ENCODE measurements around the gene SMIM20.
"Not testable (repeated sequence)": the region's sequence is repeated elsewhere in the genome, so short reads cannot be mapped to it uniquely, and the experiment has no call there.

SMIM20 gene

DNA sequence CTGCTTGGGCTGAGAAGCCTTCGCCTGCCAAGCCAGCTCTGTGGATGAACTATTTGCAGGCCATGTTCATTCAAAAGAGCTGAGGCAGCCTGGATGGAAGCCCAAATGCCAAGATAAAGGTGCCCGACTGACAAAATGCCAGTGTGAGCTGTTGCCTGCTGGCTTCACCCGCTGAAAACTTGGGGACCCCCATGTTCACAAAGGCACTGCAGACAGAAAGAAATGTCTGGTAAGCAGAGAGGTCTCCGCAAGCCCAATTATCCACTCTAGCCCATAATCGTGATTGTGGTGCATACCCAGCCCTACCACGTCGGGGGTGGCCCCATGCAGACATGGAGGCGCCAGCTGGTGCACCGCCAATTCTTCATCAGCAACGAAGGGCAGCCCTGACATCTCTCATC, 13.0 kb upstream of the SMIM20 start:
- H3K9me3 Mint-ChIP-seq: no peaks in the 10 kb centered on the region
- ATAC-seq (replicated peaks; ENCODE audit: extremely low read depth, poor library complexity, severe bottlenecking) (no peak), DNase-seq (ENCODE audit: low spot score in 2 of 2) (no peak)
- no peaks in the 10 kb centered on the region for H3K36me3 Mint-ChIP-seq (ENCODE audit: insufficient read depth)
- H3K27me3 Mint-ChIP-seq: no peaks in the 10 kb centered on the region
- H3K27ac Mint-ChIP-seq (ENCODE audit: low read depth): no peak overlapping the region
- H3K4me3 Mint-ChIP-seq: no peak overlapping the region
- no peaks in the 10 kb centered on the region for H3K4me1 Mint-ChIP-seq

DNA sequence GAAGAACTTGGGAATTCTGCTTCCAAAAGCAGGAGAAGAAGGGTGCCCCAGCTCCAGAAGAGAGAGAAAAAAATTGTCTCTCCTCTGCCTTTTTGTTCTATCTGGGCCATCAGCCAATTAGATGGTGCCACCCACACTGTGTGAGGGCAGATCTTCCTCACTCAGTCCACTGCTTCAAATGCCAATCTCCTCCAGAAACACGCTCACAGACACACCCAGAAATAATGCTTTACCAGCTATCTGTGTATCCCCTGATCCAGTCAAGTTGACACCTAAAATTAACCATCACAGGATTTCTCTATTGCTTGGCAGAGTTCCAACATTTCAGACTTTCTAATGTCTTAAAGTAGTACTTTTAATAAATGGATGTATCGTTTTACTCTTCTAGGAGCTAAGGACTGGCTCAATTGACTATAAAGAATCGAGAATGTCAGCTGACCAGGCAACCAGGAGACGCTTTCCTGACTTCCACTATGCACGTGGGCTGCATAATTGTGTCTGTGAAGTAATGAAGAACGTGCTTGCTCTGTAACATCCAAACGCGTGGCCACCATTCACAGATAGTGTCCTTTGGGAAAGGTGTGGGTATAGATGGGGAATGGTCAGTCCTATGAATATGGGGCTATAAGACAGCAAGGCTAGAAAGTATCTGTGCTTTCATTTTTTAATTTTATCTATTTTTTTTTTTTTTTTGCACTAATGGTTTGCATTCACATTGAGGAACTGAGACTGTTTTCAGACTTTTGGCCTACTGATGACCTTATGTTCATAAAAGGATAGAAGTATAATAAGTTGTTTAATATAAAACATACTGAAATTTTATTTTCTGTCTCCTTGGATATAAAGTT, 9.9 kb upstream of the SMIM20 start:
- ATAC-seq (replicated peaks; ENCODE audit: extremely low read depth, poor library complexity, severe bottlenecking): no peak
- peaks cover 12% of the 10 kb centered on the region for H3K27me3 Mint-ChIP-seq
- H3K9me3 Mint-ChIP-seq: no peaks in the 10 kb centered on the region
- no peaks in the 10 kb centered on the region for H3K4me1 Mint-ChIP-seq
- H3K4me3 Mint-ChIP-seq: no peak overlapping the region
- no peaks in the 10 kb centered on the region for H3K36me3 Mint-ChIP-seq (ENCODE audit: insufficient read depth)
- no peak overlapping the region for H3K27ac Mint-ChIP-seq (ENCODE audit: low read depth)
- DNase-seq (ENCODE audit: low spot score in 2 of 2): no peak

DNA sequence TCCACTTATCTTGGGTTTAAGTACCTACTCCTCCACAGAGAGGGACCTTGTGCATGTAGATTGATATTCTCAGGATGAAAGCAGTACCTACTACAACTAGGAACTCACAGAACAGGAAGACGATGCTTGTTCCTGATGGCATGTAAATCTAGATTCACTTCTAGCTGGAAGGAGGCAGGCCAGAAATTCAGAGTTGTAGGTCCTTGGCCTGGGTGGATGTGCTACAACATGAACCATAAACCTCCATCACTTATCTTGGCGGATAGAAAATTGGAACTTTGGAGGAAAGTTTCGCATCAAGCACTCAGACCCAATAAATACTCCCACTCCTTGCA, 9.3 kb upstream of the SMIM20 start:
- no peak for DNase-seq (ENCODE audit: low spot score in 2 of 2)
- ATAC-seq (replicated peaks; ENCODE audit: extremely low read depth, poor library complexity, severe bottlenecking): no peak
- no peaks in the 10 kb centered on the region for H3K9me3 Mint-ChIP-seq
- no peaks in the 10 kb centered on the region for H3K36me3 Mint-ChIP-seq (ENCODE audit: insufficient read depth)
- peaks cover 12% of the 10 kb centered on the region for H3K27me3 Mint-ChIP-seq
- H3K4me3 Mint-ChIP-seq: no peak overlapping the region
- H3K27ac Mint-ChIP-seq (ENCODE audit: low read depth): no peak overlapping the region
- H3K4me1 Mint-ChIP-seq: no peaks in the 10 kb centered on the region

DNA sequence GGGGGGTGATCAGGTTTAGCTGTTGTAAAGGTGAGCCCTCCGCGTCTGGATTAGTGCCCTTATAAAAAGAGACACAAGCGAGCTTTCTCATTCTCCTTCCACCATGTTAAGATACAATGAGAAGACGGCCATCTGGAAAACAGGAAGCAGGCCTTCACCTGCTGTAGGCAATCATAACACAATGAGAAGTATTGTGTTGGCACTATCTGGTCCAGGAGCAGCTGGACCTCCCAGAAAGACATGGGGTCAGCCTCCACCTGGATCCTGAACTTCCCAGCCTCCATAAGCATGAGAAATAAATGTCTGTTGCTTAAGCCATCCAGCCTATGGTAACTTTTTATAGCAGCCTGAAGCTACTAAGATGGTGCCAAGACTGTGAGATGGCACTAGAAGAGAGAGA, 8.6 kb upstream of the SMIM20 start:
- Mint-ChIP-seq H3K27ac (ENCODE audit: low read depth) (no peak overlapping the region), H3K36me3 (ENCODE audit: insufficient read depth) (no peaks in the 10 kb centered on the region), H3K27me3 (peaks cover 12% of the 10 kb centered on the region), H3K9me3 (no peaks in the 10 kb centered on the region), H3K4me1 (no peaks in the 10 kb centered on the region), H3K4me3 (no peak overlapping the region)
- DNase-seq (ENCODE audit: low spot score in 2 of 2) (no peak), ATAC-seq (replicated peaks; ENCODE audit: extremely low read depth, poor library complexity, severe bottlenecking) (no peak)

DNA sequence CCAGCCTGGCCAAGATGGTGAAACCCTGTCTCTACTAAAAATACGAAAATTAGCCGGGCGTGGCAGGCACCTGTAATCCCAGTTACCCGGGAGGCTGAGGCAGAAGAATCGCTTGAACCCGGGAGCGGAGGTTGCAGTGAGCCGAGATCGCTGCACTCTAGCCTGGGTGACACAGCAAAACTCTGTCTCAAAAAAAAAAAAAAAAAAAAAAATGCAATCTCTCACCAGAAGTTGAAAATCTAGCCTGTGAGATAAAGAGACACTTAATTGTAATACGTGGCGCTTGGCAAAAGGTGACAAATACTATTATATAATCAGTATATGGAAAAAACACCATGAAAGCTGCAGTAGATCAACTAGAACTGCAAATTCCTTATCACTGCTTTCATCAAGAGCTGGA, 7.9 kb upstream of the SMIM20 start:
- not testable (repeated sequence) for ATAC-seq (replicated peaks; ENCODE audit: extremely low read depth, poor library complexity, severe bottlenecking); DNase-seq (ENCODE audit: low spot score in 2 of 2); H3K9me3 Mint-ChIP-seq; H3K27ac Mint-ChIP-seq (ENCODE audit: low read depth); H3K36me3 Mint-ChIP-seq (ENCODE audit: insufficient read depth); H3K4me3 Mint-ChIP-seq; H3K4me1 Mint-ChIP-seq
- H3K27me3 Mint-ChIP-seq: peaks cover 12% of the 10 kb centered on the region

DNA sequence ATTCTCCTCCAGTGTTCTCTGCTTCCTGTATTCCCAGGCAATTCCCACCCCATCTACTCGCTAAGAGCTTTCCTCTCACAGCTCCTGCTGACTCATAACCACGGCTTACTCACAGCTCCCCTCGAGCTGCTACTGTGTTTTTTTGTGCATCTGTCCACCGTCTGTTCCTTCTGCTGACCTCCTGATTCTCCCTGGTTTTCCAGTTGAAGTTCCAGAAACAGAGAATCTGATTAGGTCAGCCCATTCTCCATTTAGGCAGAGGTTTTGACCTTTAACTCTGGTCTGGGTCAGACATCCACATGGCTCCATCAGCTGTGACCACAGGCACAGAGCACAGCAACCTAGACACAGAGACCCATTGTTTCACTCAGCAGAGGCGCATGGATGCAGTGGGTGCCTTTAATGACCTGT, 5.5 kb upstream of the SMIM20 start:
- peaks cover 9% of the 10 kb centered on the region for H3K4me1 Mint-ChIP-seq
- H3K27me3 Mint-ChIP-seq: peaks cover 12% of the 10 kb centered on the region
- no peak overlapping the region for H3K4me3 Mint-ChIP-seq
- no peak for ATAC-seq (replicated peaks; ENCODE audit: extremely low read depth, poor library complexity, severe bottlenecking)
- no peaks in the 10 kb centered on the region for H3K9me3 Mint-ChIP-seq
- DNase-seq (ENCODE audit: low spot score in 2 of 2): no peak
- H3K36me3 Mint-ChIP-seq (ENCODE audit: insufficient read depth): peaks cover 3% of the 10 kb centered on the region
- H3K27ac Mint-ChIP-seq (ENCODE audit: low read depth): no peak overlapping the region

DNA sequence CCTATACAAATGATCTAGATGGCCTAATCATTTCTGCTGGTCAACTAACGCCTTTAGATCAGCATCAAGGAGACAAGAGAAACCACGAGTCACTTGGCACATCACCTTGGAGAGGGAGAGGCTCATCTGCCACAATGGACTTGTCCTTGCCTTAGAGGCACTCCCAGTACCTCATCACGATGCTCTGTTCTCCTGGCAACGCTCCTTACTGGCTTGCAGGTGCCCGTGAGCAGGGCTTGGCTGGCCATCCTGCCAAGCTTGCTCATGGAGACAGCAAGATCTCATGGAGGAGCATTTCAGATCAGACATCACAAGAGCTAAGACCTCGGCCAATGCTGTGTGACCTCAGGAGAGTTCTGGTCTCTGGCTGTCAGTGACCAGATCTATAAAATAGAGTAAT, 2.7 kb upstream of the SMIM20 start:
- no peak for DNase-seq (ENCODE audit: low spot score in 2 of 2)
- H3K4me1 Mint-ChIP-seq: peaks cover 25% of the 10 kb centered on the region
- ATAC-seq (replicated peaks; ENCODE audit: extremely low read depth, poor library complexity, severe bottlenecking): no peak
- no peak overlapping the region for H3K27ac Mint-ChIP-seq (ENCODE audit: low read depth)
- peaks cover 13% of the 10 kb centered on the region for H3K36me3 Mint-ChIP-seq (ENCODE audit: insufficient read depth)
- H3K4me3 Mint-ChIP-seq: no peak overlapping the region
- H3K9me3 Mint-ChIP-seq: no peaks in the 10 kb centered on the region
- H3K27me3 Mint-ChIP-seq: peaks cover 12% of the 10 kb centered on the region

DNA sequence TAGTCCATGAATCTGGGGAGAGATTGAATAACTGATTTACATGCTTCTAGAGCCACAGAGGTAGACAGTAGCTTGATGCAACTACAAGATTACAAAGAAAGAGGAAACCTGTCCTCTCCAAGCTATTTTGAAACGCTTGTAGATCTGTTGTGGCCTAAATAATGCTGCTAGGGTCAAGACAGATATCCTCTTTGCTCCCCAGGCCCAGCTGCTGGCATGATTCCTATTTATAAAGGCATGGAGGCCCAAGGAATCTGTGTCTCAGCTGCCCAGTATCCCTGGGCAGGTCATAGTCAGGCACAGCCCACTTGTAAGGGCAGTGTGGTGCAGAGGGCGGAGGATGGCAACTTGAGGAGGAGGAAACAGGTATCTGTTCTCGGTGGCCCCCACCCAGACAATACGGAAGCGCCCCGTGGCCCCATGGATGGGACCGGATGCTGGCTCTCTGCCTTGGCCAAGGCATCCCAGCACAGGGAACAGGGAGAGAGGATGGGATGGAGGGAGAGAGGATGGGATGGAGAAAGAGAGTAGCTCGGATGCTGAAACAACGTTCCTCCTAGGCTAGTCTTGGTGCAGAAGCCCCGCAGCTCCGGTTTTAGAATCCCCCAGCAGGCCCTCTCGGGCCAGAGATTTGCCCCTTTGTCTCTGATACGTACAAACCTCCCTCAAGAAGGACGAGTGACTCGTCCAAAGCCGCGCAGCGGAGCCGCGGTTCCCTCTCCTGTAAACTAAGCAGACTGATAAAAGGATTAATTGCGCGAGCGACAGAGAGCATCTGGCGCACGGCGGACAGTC, 767 bp upstream of the SMIM20 start:
- Mint-ChIP-seq H3K9me3 (no peaks in the 10 kb centered on the region), H3K4me1 (peaks cover 25% of the 10 kb centered on the region), H3K36me3 (ENCODE audit: insufficient read depth) (peaks cover 13% of the 10 kb centered on the region), H3K27me3 (no peaks in the 10 kb centered on the region), H3K27ac (ENCODE audit: low read depth) (peak overlapping the region; percentile 95), H3K4me3 (peak overlapping the region; percentile 98)
- DNase-seq (ENCODE audit: low spot score in 2 of 2) (no peak), ATAC-seq (replicated peaks; ENCODE audit: extremely low read depth, poor library complexity, severe bottlenecking) (peak; percentile 5)

DNA sequence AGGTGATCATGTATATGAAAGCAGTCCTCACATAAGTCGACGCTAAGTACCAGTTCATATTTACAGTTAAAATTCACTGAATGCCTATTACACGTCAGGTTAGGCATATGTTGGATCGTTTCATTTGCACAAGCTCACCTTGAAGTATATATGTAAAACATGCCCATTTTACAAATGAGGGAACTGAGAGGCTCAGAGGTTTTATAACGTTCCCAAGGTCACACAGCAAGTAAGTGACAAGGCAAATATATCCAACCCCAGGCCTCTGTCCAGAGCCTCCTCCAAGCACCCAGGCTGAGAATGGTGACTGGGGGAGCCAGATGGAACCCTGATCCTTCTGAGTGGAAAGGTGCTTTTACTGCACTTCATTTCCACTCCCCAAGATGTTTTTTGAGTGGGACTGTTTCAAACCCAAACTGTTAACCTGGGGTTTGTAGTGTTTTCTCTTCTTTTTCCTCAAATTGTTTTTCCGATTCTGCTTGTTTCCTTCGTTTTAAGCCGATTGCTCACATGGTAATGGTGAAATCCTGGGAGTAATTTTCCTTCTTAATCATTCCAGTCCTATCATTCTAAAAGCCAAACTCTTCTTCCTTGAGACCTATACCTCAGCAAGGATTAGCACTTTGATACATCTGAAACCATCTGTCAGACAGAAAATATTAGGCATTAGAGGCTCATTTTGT, 791 bp downstream of the SMIM20 start:
- H3K4me3 Mint-ChIP-seq: peak overlapping the region; percentile 98
- H3K27me3 Mint-ChIP-seq: no peaks in the 10 kb centered on the region
- H3K36me3 Mint-ChIP-seq (ENCODE audit: insufficient read depth): peaks cover 15% of the 10 kb centered on the region
- H3K9me3 Mint-ChIP-seq: no peaks in the 10 kb centered on the region
- H3K4me1 Mint-ChIP-seq: peaks cover 31% of the 10 kb centered on the region
- no peak for DNase-seq (ENCODE audit: low spot score in 2 of 2)
- peak overlapping the region; percentile 95 for H3K27ac Mint-ChIP-seq (ENCODE audit: low read depth)
- no peak for ATAC-seq (replicated peaks; ENCODE audit: extremely low read depth, poor library complexity, severe bottlenecking)

DNA sequence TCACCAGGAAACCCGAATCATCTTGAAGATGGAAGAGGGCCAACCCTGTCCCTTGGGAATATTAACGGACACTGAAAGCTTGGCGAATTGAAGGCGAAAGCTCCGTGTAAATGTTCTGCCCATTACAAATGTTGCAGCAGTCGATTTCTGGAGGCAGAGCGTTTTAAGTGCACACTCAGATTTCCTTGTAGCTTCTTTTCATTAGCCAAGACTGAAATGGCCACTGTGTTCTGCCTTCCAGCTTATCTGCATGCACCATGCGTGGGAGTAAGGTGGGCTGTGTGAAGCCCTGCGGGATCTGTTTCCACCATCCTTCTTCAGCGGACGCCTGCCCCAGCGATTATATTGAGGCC, 1.3 kb downstream of the SMIM20 start:
- no peaks in the 10 kb centered on the region for H3K27me3 Mint-ChIP-seq
- peaks cover 15% of the 10 kb centered on the region for H3K36me3 Mint-ChIP-seq (ENCODE audit: insufficient read depth)
- H3K4me1 Mint-ChIP-seq: peaks cover 34% of the 10 kb centered on the region
- ATAC-seq (replicated peaks; ENCODE audit: extremely low read depth, poor library complexity, severe bottlenecking) (no peak), DNase-seq (ENCODE audit: low spot score in 2 of 2) (no peak)
- no peaks in the 10 kb centered on the region for H3K9me3 Mint-ChIP-seq
- peak overlapping the region; percentile 98 for H3K4me3 Mint-ChIP-seq
- peak overlapping the region; percentile 95 for H3K27ac Mint-ChIP-seq (ENCODE audit: low read depth)

DNA sequence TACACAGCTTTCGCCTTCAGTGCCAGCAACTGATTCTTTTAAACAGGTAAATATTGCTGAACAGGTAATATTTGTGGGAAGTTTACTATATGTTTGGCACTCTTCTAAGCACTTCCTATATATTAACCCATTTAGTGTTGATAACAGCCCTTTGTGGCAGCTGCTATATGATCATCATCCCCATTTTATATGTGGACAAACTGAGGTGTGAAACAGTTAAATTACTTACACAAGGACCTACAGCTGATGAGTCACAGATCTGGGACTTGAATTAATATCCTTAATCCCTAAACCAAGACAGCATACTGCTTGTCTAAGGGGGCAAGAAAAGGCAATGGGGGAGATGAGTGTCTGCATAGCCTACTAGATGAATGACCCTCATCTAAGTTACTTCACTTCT, 2.9 kb downstream of the SMIM20 start:
- Mint-ChIP-seq H3K27ac (ENCODE audit: low read depth) (no peak overlapping the region), H3K27me3 (no peaks in the 10 kb centered on the region), H3K9me3 (no peaks in the 10 kb centered on the region), H3K4me3 (no peak overlapping the region), H3K36me3 (ENCODE audit: insufficient read depth) (peaks cover 15% of the 10 kb centered on the region), H3K4me1 (peaks cover 43% of the 10 kb centered on the region)
- ATAC-seq (replicated peaks; ENCODE audit: extremely low read depth, poor library complexity, severe bottlenecking): no peak
- DNase-seq (ENCODE audit: low spot score in 2 of 2): no peak

DNA sequence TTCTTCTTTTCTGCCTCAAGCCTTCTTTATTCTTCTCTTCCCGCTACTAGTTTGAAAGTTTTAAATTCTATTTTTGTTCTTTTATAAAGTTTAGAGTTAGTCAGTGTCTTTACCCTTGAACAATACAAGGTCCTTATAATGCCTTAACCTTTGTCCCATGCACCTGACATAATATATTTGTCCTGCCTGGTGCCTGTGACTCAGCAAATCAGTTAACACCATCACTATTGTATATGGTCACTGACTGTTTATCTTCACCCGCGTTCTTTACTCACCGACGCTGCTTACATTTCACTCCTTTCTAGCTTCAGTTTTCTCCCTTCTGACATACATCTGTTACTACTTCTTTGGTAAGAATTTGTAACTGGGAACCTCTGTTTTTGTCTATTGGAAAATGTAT, 5.7 kb downstream of the SMIM20 start:
- Mint-ChIP-seq H3K27ac (ENCODE audit: low read depth) (no peak overlapping the region), H3K4me3 (no peak overlapping the region), H3K9me3 (no peaks in the 10 kb centered on the region), H3K27me3 (no peaks in the 10 kb centered on the region), H3K36me3 (ENCODE audit: insufficient read depth) (peaks cover 5% of the 10 kb centered on the region), H3K4me1 (peaks cover 24% of the 10 kb centered on the region)
- no peak for ATAC-seq (replicated peaks; ENCODE audit: extremely low read depth, poor library complexity, severe bottlenecking)
- DNase-seq (ENCODE audit: low spot score in 2 of 2): no peak

DNA sequence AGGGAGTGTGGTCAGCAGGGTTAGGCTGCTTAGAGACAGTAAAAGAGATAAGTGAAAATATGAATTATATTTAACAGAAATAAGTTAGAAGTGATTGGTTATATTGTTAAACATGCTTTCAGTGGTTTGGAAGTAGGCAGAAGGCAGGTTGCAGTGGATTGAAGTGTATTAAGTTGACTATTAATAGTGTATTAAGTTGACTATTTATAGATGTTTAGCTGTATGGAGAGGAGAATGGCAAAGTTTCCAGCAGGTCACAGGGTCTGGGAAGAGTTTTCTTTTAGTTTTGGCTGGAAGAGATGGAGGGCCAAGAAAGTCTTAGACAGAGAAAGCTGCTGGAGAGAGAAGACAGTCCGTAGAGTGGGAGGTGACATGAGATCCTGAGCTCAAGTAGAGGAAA, 7.9 kb downstream of the SMIM20 start:
- no peak for ATAC-seq (replicated peaks; ENCODE audit: extremely low read depth, poor library complexity, severe bottlenecking)
- H3K36me3 Mint-ChIP-seq (ENCODE audit: insufficient read depth): peaks cover 3% of the 10 kb centered on the region
- no peak overlapping the region for H3K27ac Mint-ChIP-seq (ENCODE audit: low read depth)
- no peak overlapping the region for H3K4me3 Mint-ChIP-seq
- no peaks in the 10 kb centered on the region for H3K27me3 Mint-ChIP-seq
- peaks cover 18% of the 10 kb centered on the region for H3K4me1 Mint-ChIP-seq
- no peaks in the 10 kb centered on the region for H3K9me3 Mint-ChIP-seq
- DNase-seq (ENCODE audit: low spot score in 2 of 2): no peak
